Glomerular visceral epithelial cell (primary cell): ENCODE results near the gene FLNB.

ENCODE experiments used
- DNase-seq: peaks from one replicate; pipeline ENCODE4 v3.0.0-alpha.2; 2016; ENCODE audit errors: extremely low spot score

The FLNB gene

DNA sequence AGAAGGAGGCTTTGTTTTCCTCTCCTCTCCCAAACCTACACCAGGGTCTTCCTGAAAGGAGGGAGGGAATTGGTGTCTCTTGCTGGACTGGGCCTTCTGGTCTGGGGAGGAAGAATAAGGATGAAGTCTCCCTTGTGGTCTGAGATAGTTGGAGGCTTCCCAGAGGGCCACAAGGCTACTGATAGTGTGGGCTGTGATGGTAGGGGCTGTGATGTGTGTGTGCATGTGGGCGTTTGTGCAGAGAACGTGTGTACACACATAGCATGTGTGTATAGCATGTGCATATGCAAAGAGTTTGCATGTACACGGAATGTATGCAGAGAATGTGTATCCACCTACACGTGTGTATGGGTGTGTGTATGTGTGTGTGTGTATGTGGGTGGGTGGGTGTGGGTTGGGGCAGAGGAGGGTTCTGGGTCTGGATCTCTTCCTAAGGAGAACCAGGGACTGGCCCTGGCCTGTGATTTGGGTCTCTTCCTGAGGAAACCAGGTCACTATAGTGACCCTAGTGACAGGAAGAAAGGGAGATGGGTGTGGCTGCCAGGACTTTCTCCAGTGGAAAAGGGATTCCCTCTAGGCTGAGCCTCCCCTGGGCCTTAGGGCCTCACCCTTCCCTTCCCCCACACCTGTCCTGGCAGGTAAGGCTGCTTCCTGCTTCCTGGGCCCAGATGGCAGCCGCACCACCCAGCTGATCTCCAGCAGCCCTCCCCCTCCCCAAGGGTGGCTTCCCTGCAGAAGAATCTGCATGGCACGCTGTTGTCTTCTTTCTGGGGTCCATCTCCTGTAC is 1.7 kb downstream of the FLNB start:
- DNase-seq: no peak

DNA sequence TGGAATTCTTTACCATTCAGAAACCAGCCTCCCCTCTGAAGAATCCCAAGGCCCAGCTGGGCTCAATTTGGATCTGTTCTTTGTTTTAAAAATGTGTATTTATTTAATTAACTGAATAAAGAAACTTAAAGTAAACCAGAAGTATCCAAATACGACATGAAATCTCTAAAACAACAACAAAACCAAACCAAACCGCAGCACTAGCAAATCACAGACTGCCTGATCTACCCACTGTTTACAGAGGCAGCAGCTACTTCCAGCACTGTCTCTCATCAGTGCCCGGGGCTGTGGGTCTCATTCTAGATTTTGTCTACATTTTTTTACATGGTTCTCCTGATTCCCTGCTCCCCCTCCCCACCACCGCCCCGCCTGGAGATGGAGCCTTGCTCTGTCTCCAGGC is 2.3 kb downstream of the FLNB start:
- DNase-seq: no peak

- DNase-seq: no peak
These were observed 3.4 kb downstream of the FLNB start for GRCh38 chr3:58011580-58011979.

DNA sequence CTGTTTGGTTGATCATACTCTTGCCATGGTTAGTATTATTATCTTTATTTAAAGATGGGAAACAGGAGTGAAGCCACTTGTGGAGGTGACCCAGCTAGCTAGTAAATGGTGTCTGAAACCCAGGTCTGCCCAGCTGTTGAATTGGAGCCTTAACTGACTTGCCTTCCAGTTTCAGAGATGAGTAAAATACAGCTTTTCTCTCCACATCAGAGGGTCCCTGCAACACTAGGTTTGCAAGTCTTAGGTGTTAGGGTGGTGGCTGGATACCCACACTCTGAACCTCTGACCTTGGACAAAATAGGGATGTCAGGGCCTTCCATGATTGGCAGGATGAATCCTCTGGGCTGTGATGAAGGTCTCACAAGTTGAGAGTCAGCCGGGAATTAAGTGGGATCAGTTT is 4.1 kb downstream of the FLNB start:
- DNase-seq: no peak

DNA sequence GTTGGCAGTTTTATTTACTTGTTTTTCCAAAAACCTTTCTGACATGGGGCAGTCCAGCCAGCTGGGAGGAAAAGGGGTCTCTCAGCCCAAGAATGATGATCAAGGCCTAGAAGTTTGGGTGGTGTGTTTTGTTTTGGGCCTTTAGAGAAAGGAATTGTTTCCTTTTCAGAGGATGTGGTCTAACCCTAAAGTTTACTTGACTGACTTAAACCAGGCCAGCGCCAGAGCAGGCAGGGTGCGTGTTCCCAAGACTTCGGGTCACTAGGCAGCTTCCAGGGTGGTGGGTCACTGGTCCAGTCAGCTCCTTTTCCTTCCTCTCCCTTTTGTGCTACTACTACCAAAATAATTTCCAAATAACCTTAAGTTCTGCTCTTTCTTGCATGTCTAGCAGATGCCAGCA is 4.9 kb downstream of the FLNB start:
- no peak for DNase-seq

- DNase-seq: no peak
These were observed 5.9 kb downstream of the FLNB start for GRCh38 chr3:58013973-58014649.

GRCh38 chr3:58015520-58015915 is 7.3 kb downstream of the FLNB start:
- DNase-seq: no peak

DNA sequence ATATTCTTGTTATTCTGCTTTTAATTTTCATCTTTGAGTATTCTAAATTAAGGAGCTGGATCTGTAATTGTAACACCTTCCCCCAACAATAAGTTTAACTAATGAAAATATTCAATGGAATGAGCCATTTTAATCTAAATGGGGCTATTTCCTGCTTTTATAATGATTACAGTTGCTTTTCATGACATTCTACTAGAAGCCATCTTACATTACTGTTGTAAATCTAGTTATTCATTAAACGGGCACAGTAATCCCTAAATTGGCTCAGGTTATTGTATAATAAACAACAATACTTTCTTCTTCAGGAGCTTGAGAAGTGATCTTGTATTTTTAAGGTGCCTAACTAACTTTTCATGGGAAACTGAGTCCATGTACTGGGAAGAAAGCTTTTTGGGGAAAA is 8.5 kb downstream of the FLNB start:
- no peak for DNase-seq

GRCh38 chr3:58018892-58019742 is 10.9 kb downstream of the FLNB start:
- no peak for DNase-seq

- DNase-seq: no peak
These were observed 12.5 kb downstream of the FLNB start for GRCh38 chr3:58020783-58021071.

DNA sequence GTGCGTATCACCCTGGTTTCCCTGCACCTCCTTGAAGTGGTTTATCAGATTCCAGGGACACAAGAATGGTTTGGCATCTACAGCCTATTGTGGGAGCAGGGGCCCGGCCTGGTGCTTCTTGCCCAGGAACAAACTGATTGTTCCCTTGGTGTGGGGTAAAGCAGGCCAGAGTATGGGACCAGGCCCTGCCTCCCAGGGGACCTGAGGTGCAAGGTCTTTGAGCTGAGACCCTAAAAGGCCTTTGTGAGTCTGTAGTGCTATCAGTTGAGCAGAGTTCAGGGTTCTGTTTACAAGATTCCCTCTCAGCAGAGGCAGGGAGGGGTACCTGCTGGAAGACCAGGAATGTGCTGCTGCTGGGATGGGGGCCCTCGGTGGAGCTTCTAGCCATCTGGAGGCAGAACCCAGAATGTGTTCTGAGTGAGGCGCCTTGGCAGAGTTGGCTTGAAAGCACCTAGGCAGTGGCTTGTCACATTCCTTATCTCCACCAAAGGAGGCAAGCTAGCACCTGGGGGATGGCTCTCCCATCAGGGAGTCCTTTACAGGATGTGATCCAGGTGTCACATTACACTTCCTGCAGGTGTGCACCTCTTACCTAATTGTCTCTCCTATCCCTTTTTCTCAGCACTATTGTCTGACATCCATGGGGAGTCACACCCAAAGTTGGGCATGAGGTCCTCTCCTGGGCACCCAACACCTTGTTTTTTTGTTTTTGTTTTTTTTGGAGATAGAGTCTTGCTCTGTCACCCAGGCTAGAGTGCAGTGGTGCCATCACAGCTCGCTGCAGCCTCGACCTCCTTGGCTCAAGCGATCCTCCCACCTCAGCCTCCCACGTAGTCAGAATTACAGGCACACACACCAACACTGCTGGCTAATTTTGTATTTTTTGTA is 13.1 kb downstream of the FLNB start:
- DNase-seq: no peak

GRCh38 chr3:58021962-58022361 is 13.7 kb downstream of the FLNB start:
- DNase-seq: no peak

GRCh38 chr3:58022490-58022889 is 14.3 kb downstream of the FLNB start:
- DNase-seq: no peak

DNA sequence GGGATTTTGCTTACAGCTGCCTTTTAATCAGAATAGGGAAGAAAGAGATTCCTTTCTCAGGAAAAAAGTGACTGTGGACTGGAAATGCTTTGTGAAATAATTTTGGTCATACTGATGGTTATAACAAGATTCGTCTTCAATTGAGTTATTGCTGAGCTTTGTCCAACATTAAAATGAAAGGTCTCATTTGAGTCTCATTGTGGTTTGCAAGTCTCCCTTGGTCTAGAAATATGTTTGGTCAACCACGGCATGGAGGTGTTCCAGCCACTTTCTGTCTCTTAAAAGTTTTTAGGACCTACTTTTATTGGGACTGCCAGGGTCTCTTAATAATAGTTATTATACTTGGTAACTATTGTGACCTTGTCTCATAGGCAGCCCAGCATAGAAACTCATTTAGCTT is 15.3 kb downstream of the FLNB start:
- no peak for DNase-seq

GRCh38 chr3:58025406-58025805 is 17.2 kb downstream of the FLNB start:
- DNase-seq: no peak

DNA sequence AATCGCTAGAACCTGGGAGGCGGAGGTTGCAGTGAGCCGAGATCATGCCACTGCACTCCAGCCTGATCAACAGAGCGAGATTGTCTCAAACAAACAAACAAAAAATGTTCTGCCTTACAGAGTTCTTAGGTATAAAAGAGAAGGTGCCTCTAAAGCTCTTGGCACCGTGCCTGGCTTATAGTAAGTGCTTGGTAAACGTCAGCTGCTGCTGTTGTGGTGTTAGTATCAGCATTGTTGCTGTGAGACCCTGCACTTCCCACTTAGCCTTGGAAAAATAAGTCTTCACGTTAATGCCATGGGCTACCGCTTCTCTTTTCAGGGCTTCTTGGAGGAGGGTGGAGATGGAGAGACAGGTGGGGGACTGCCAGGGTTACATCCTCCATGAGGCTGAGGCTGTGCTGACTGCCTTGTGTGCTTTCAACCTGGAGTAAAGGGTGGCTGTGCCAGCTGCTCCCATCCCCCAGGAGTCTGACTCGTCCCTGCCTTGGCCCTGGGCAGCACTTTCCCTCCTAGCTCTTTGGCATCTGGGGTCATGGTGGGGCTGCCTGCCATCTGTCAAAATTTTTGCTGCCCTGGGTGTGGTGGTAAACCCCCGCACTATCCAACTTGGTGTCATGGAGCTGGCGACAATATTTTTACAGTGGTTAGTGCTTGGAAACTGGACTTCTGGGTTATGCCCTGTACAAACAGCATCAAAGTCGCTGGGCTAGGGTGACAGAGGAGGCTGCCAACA is 17.8 kb downstream of the FLNB start:
- peak; percentile 68 for DNase-seq

- DNase-seq: no peak
These were observed 18.4 kb downstream of the FLNB start for GRCh38 chr3:58026598-58026997.

DNA sequence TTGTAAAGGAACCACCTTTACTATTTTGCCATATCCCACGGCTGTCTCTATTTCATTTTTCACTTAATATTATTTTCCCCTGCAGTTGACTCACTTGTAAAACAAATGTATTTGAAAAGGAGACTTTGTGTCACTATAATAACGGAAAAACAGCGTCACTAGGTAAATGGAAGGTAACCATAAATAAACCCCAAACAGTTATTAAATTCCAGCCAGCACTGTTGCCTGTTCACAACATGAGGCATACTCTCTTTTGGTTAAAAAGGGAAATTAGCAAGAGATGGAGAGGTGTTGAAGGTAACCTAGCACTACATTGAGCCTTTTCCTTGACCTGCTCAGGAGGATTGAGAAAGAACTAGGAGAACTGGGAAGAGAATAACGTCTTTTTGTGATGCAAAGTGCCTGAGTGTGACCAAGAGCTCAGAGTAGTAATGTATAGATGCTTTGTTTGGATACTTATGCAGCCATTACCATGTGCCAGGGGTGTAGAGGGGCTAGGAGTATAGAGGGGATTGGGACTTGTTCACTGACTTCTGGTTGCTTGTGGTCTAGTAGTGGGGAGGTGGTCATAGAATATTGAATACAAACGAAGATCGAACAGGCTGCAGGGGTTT is 19.6 kb downstream of the FLNB start:
- DNase-seq: no peak

- no peak for DNase-seq
These were observed 20.7 kb downstream of the FLNB start for GRCh38 chr3:58028902-58029301.

DNA sequence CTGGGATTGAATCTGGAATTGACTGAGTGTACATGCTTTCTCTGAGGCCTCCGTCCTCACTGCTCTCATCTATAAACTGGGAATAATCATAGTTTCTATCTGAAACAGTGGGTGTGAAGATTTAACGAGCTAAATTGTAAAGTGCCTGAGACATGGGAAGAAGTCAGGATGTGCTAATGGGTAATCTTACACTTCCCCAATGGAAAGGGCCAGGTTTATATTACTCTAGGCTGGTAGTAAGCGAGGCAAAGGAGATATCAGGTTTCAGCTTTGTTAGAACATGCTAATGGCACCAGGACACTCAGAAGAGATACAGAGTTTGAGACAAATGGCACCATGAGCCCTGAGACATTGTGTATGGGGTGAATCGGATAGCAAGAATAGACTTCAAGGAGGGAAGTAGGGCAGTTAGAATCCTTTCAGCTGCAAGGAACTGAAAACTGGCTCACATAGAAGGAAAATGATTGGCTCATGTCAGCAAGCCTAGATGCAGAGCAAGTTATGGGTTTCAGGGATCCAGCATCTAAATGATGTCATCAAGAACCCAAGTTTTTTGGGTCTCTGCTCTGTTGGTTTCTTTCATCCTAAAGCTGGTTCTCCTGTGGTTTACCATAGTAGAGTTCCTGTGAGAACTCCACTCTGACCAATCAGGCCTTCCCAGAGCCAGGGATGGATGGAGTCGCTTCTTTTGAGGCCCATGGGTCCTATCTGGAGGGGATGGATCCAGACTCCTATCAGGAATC is 21.8 kb downstream of the FLNB start:
- DNase-seq: no peak
